WI38 (cell line): ENCODE data around the gene PTPN13.

ENCODE experiments used
- H3K4me3 ChIP-seq: 2 replicates; pipeline ENCODE4 v1.5.1; 2011; ENCODE audit warnings: low read depth, mild to moderate bottlenecking, control low read depth, low read length
- CTCF ChIP-seq: IDR thresholded peaks from 2 replicates; pipeline ENCODE4 v1.5.1; 2012; ENCODE audit warnings: low read depth, mild to moderate bottlenecking, control low read depth, low read length

Gene PTPN13

GRCh38 chr4:86593688-86594558 is at the start of gene PTPN13:
Gene PTPN13 (plus strand): TSS chr4:86594315. CDS start chr4:86635257, 40,942 bp downstream.
- peak within 1 kb of the TSS; percentile 95 for H3K4me3 ChIP-seq

GRCh38 chr4:86547140-86547539 is 47.0 kb upstream of the PTPN13 start:
- no peak for TF ChIP-seq CTCF
- H3K4me3 ChIP-seq: no peak overlapping the region

More at GRCh38 chr4:86593688-86594558, at the start of gene PTPN13:
- no peak for TF ChIP-seq CTCF

- no peak overlapping the region for H3K4me3 ChIP-seq
- TF ChIP-seq CTCF: no peak
Observed at GRCh38 chr4:86549163-86549788, 44.8 kb upstream of the PTPN13 start.

- TF ChIP-seq CTCF: no peak
Observed at GRCh38 chr4:86551387-86551786, 42.7 kb upstream of the PTPN13 start.

GRCh38 chr4:86554646-86555045 is 39.5 kb upstream of the PTPN13 start:
- TF ChIP-seq CTCF: no peak
- no peak overlapping the region for H3K4me3 ChIP-seq

More at GRCh38 chr4:86551387-86551786, 42.7 kb upstream of the PTPN13 start:
- no peak overlapping the region for H3K4me3 ChIP-seq

- TF ChIP-seq CTCF: no peak
- no peak overlapping the region for H3K4me3 ChIP-seq
Observed at GRCh38 chr4:86556791-86557415, 37.2 kb upstream of the PTPN13 start.

- TF ChIP-seq CTCF: no peak
- H3K4me3 ChIP-seq: no peak overlapping the region
Observed at GRCh38 chr4:86557526-86557925, 36.6 kb upstream of the PTPN13 start.
